SK-N-MC (cell line): ENCODE results near the gene RBMS3.

ENCODE experiments used
- FOXP2 ChIP-seq: optimal IDR thresholded peaks from 2 replicates; pipeline ENCODE3; 2011; ENCODE audit warnings: mild to moderate bottlenecking, moderate library complexity; ENCODE audit not compliant: insufficient read depth; ENCODE audit errors: extremely low read length, control extremely low read depth
- POLR2AphosphoS5 ChIP-seq: IDR thresholded peaks from 2 replicates; pipeline ENCODE4 v1.6.1; 2012; ENCODE audit warnings: mild to moderate bottlenecking, low read depth, low read length, borderline replicate concordance

- no peak for TF ChIP-seq POLR2AphosphoS5
- TF ChIP-seq FOXP2, result no peak
These were observed 631.9 kb downstream of the RBMS3 start for GRCh38 chr3:29912600-29913288.
